HG02678 (cell line): ENCODE measurements around the gene CRISPLD2.

Experiments
- ATAC-seq: cut with Tn5 transposase; IDR thresholded peaks from one replicate; pipeline ENCODE4 v1.9.1; 2021; ENCODE audit warnings: mild to moderate bottlenecking, moderate library complexity; ENCODE audit not compliant: unreplicated experiment

Gene CRISPLD2

DNA sequence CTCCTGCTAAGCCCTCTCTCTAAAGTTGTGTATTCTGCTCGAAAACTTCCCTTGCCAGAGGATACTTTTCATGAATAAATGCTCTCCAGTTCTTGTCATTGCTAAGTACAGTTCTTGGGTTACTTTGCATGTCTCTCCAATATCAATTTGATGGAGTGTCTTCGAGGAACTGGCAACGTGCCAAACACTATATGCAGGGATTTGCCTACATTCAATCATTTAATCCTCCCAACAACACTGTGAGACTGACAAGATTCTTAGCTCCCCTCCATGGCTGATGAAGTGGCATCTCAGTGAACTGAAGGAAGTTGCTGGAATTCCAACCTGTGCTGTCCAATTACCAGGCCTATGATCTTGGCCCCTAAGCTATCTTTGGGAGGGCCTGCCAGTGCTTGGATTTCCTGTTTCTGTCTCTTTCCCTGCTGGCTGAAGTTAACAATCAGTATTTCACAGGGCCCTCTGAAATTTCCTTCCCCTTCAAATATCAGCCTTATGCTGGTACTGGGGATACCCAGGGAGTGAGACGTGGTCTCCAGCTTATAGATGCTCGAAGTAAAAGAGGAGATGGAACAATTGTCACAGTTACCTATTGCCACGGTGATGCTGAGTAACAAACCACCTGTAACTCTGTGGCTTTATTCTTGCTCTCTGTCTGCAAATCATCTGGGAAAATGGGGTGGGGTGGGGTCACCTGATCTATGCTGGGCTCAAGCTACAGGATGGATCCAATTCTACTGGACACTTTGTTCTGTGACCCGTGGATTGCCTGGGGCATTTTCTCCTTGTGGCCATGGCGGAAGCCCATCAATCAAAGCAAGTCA is 19.4 kb upstream of the CRISPLD2 start:
- no peak for ATAC-seq

DNA sequence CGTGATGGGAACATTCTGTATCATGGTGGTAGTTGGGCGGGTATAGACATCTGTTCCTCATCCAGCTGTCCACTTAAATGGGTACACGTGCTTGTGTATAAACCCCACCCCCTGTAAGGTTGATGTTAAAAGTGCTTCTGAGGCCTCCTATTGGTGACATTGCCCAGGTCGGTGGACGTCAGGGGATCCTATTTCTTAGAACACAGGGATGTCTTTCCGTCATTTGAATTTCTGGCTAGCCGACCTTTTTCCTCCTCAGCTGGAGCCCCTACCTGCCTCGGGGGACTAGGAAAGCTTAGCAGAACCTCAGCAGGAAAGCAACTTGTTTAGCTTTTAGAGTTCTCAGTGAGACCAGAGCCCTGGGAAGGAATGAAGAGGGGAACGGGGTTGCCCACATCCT is 16.6 kb upstream of the CRISPLD2 start:
- ATAC-seq = no peak

DNA sequence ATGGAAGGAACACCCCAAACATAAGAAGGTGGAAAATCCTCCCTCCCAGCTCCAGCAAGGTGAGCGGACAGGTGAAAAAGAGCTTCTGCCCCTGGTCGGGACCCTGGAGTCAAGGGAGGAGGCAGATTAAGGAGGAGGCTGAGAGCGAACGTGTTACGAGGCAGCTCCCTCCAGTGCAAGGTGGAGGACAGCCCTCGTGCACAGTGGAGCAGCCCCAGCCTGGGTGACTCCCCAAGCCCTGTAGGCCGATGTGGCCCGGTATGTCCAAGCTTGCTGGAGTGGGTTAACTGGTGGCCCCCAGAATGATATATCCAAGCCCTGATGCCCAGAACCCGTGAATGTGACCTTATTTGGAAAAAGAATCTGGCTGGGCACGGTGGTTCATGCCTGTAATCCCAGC is 15.5 kb upstream of the CRISPLD2 start:
- no peak for ATAC-seq

DNA sequence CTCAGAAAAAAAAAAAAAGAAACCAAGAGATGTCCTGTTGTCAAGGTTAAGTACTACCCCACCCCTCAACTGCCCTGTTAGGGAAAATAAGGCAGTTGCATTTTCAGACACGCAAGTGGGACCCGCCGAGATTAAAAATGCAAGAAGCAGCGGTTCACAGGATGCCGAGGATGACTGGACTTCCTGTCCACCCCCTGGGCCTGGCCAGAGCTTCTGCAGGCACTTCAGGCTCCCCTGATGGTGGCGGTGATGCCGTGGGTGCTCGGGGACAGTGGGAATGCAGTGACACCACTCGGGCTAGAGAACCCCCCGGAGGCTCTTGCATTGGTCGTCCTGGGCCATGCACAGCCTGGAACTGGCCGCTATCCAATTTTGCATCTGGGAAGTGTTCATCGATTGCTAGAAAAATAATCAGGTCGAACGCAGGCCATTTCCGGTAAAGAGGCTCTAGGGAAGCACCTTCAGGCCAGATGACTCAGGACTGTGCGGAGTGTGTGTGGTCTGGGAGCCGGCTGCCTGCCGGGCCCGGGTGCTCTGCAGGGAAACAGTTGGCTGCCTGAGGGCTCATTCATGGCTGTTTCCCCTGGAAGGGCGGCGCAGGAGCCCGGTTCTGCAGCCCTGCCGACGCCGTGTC is 13.4 kb upstream of the CRISPLD2 start:
- ATAC-seq = no peak

- no peak for ATAC-seq
Observed at GRCh38 chr16:84806890-84807258, 12.9 kb upstream of the CRISPLD2 start.

GRCh38 chr16:84807776-84808175 is 12.0 kb upstream of the CRISPLD2 start:
- no peak for ATAC-seq

DNA sequence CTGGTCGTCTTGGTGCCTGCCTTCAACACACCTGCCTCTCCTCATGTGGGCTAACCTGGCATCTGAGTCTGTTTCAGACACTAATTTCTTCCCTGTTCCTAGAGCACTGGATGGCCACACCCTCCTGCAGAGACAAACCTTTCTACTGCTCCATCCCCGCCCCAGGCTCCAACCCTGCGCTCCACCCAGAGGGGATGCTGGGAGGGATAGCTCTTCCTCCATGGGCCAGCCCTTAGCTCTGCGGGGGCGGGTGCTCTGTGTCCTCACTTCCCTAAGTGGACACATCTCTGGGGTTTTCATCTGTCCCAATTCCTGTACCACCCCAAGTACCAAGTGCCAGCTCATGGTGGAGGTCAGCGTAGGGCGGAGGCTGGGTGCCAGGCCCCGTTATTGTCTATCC is 11.0 kb upstream of the CRISPLD2 start:
- ATAC-seq = no peak

DNA sequence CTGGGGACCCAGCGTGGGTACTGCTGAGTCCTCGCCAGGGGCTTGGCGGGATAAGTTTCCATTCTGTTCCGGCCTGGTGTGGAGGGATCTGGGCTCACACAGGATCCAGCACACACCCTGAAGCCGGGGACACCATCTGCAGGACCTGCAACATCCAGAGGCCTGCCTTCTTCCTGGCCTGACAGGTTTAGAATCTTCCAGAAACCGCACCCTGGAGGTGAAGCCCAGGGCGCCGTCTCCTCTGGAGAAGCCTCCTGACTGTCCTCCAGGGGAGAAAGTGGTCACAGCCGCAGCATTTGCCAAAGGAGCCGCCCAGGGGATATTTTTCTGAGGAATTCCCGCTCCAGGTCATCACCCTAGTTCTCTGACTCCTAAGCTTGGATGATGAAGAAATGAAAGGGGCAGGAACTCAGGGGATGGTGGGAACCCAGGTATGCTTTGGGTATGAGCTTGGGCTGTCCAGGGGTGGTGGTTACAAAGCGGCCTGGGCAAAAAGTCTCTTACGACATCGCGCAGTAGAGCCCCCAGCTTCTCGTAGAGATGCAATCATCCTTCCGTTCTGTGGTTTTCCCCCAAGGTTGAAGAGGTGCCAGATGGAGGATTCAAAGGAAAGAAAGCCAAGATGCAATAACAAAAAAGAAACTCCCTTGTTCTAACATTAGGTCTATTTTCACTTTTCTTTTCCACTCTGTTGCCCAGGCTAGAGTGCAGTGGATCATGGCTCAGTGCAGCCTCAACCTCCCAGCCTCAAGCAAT is 9.1 kb upstream of the CRISPLD2 start:
- ATAC-seq = no peak

- ATAC-seq = no peak
Observed at GRCh38 chr16:84811529-84811928, 8.3 kb upstream of the CRISPLD2 start.

DNA sequence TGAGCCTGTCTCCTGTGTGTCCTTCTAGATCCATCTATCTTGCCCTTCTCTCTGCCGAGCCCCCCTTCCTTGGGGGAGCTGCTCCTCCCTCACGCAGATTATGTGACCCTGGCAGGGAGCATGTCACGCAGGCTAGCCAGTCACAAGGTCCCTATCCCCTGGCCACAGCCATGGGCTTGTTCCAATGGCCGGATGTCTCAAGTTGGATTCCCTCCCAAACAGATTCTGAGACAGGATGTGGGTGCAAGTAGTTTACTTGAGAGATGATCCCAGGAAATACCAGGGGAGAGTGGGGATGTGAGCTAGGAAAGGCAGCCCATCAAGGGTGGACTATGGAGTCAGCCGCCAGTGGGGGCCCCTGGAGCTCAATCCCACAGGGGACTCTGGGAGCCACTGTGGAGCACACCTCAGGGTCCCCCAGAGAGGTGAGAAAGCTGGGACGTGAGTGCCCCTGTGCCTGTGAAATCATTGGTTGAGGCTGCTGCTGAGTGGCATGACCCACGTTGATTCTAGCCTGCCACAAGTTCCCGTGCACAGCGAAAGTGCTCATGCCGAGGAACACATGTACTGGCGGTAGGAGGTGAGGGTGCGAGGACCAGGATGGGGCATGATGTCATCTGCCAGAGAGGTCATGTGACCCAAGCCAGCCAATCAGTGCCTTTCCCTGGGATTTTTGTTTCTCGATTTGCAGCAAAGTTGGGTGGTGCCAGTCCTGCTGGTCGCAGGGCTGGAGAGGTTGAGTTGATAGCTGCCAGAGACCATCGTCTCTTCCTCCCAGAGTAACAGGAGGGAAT is 6.4 kb upstream of the CRISPLD2 start:
- ATAC-seq = no peak

- ATAC-seq = no peak
Observed at GRCh38 chr16:84815462-84815861, 4.3 kb upstream of the CRISPLD2 start.

GRCh38 chr16:84816023-84816422 is 3.8 kb upstream of the CRISPLD2 start:
- no peak for ATAC-seq

DNA sequence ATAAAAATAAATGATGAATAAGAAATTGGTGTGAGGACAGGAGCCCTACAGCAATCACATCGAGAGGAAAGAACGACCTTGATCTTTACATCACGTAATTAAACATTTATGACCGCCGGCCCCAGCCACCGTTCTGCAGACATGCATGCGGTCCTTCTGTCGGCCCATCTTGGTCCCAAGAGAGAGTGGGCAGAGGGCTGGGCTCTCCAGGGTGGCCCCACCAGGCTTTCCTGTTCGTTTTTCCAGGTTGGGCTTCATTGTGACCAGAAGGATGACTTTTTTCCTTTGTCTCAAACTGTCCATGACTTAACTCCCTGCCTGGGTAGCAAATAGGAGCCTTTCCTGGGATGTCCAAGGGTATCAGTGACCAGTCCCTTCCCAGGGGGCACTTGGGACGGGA is 3.3 kb upstream of the CRISPLD2 start:
- no peak for ATAC-seq

- ATAC-seq = no peak
Observed at GRCh38 chr16:84817206-84817605, 2.6 kb upstream of the CRISPLD2 start.

DNA sequence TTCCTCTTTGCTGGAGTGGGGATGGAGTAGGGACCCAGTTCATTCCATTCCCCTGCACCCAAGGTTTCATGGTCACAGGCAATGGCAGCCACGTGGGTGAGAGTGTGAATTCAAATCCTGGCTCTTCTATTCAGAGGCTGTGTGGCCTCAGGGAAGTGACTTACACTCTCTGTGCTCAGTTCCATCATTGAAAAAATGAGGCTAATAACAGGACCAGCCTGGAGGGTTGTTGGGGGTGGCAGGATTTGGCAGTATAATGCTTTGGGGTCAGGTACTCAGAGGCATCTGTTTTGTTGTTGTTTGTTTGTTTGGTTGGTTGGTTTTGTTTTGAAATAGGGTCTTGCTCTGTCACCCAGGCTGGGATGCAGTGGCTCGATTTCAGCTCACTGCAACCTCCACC is 2.2 kb upstream of the CRISPLD2 start:
- no peak for ATAC-seq

GRCh38 chr16:84818133-84818532 is 1.7 kb upstream of the CRISPLD2 start:
- ATAC-seq = no peak

DNA sequence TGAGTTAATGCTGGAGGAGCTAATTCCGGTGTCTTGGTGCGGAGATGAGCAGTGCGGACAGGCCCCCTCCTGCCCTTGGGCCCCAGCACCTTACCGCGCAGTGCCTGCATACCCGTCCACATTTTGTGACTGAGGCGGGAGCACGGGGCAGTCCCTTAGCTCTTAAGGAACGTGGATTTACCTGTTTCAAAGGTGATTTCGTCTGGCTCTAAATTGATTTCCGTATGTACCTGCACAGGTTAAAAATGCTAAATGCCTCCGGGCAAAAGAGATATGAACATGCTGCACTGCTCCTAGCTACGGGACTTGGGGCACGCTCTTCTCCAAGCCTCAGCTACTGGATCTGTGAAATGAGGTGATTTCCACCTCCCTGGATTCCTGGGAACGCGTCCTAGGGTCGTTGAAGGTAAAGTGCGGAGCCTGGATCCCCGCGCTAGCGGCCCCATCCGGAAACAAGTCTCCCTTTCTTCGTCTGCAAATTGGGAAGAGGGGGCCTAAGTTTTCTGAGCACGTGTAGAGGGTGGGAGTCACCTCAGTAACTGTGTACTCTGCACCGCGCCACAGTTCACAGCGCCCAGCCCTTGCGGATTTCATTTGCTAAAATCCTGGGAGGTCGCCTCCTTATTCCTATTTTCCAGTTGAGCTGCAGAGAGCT is 669 bp upstream of the CRISPLD2 start:
- no peak for ATAC-seq

- no peak for ATAC-seq
Observed at GRCh38 chr16:84820305-84820684, 510 bp downstream of the CRISPLD2 start.

- no peak for ATAC-seq
Observed at GRCh38 chr16:84820771-84821170, 986 bp downstream of the CRISPLD2 start.

- ATAC-seq = no peak
Observed at GRCh38 chr16:84821179-84821578, 1.4 kb downstream of the CRISPLD2 start.
